ENCODE results near the gene USP44. TPM values are rescaled to one million over a fixed set of nuclear protein-coding genes. Genes with fewer than 3 reads are reported as not detected.

USP44 gene
- total RNA-seq, 2 donors from 2014 or later = 17.5 to 30.8 TPM

DNA sequence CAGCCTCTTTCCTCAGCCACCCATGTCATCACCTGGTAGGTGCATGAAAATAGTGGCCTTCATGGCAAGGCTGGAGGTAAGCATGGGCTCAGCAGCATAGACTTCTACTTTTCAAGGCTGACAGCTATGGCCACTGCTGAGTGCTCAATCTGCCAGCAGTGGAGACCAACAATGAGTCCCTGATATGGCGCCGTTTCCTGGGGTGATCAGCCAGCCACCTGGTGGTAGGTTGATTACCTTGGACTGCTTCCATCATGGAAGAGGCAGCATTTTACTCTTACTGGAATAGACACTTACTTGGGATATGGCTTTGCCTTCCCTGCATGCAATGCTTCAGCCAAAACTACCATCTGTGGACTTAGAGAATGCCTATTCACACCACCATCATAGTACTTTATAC lies 39.5 kb upstream of the USP44 start:
- Histone ChIP-seq H3K4me3 (ENCODE audit: low read length) (no peak overlapping the region), H3K36me3 (ENCODE audit: control insufficient read depth, insufficient read depth, low read length) (no peaks in the 10 kb centered on the region), H3K4me1 (ENCODE audit: control insufficient read depth, insufficient read depth, low read length) (no peaks in the 10 kb centered on the region), H3K9ac (ENCODE audit: extremely low read depth, low read length, poor library complexity, severe bottlenecking) (no peak overlapping the region), H3K9me3 (ENCODE audit: control insufficient read depth, low read length) (no peaks in the 10 kb centered on the region), H3K27ac (ENCODE audit: low read depth, low read length) (no peak overlapping the region), H3K27me3 (ENCODE audit: control insufficient read depth, insufficient read depth, low read length, poor library complexity, severe bottlenecking) (no peaks in the 10 kb centered on the region)
- H3K4me3 Mint-ChIP-seq = no peak overlapping the region
- TF ChIP-seq, protein P1, sequence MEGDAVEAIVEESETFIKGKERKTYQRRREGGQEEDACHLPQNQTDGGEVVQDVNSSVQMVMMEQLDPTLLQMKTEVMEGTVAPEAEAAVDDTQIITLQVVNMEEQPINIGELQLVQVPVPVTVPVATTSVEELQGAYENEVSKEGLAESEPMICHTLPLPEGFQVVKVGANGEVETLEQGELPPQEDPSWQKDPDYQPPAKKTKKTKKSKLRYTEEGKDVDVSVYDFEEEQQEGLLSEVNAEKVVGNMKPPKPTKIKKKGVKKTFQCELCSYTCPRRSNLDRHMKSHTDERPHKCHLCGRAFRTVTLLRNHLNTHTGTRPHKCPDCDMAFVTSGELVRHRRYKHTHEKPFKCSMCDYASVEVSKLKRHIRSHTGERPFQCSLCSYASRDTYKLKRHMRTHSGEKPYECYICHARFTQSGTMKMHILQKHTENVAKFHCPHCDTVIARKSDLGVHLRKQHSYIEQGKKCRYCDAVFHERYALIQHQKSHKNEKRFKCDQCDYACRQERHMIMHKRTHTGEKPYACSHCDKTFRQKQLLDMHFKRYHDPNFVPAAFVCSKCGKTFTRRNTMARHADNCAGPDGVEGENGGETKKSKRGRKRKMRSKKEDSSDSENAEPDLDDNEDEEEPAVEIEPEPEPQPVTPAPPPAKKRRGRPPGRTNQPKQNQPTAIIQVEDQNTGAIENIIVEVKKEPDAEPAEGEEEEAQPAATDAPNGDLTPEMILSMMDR (conservative IDR thresholded peaks at IDR 0.05) = peak; percentile 50
- peaks cover 2% of the 10 kb centered on the region for H3K4me1 Mint-ChIP-seq
- DNase-seq = no peak
- no peak overlapping the region for H3K27ac Mint-ChIP-seq
- 82 to 92% methylated on average over 2 of the region's 2 CpGs for WGBS, 2 experiments (ENCODE audit: insufficient coverage in 1 of 2, insufficient read length in 1 of 2)
- no peaks in the 10 kb centered on the region for H3K9me3 Mint-ChIP-seq
- H3K36me3 Mint-ChIP-seq (ENCODE audit: low read depth) = no peaks in the 10 kb centered on the region
- peaks cover 2% of the 10 kb centered on the region for H3K27me3 Mint-ChIP-seq (ENCODE audit: insufficient read depth)

- 83 to 96% methylated on average over 2 of the region's 2 CpGs for WGBS, 2 experiments (ENCODE audit: insufficient coverage in 1 of 2, insufficient read length in 1 of 2)
- peak; percentile 60 for DNase-seq
- TF ChIP-seq, protein P1 (conservative IDR thresholded peaks at IDR 0.05) = peak; percentile 39
- H3K9ac ChIP-seq (ENCODE audit: extremely low read depth, low read length, poor library complexity, severe bottlenecking) = no peak overlapping the region
- no peaks in the 10 kb centered on the region for H3K4me1 ChIP-seq (ENCODE audit: control insufficient read depth, insufficient read depth, low read length)
- Mint-ChIP-seq H3K27ac (peak overlapping the region; percentile 30), H3K4me3 (no peak overlapping the region), H3K4me1 (peaks cover 2% of the 10 kb centered on the region), H3K36me3 (ENCODE audit: low read depth) (no peaks in the 10 kb centered on the region), H3K27me3 (ENCODE audit: insufficient read depth) (no peaks in the 10 kb centered on the region), H3K9me3 (no peaks in the 10 kb centered on the region)
- no peaks in the 10 kb centered on the region for H3K9me3 ChIP-seq (ENCODE audit: control insufficient read depth, low read length)
- no peaks in the 10 kb centered on the region for H3K27me3 ChIP-seq (ENCODE audit: control insufficient read depth, insufficient read depth, low read length, poor library complexity, severe bottlenecking)
- H3K4me3 ChIP-seq (ENCODE audit: low read length) = no peak overlapping the region
- no peaks in the 10 kb centered on the region for H3K36me3 ChIP-seq (ENCODE audit: control insufficient read depth, insufficient read depth, low read length)
- H3K27ac ChIP-seq (ENCODE audit: low read depth, low read length) = no peak overlapping the region
These were observed 32.7 kb upstream of the USP44 start for GRCh38 chr12:95583933-95584332.

DNA sequence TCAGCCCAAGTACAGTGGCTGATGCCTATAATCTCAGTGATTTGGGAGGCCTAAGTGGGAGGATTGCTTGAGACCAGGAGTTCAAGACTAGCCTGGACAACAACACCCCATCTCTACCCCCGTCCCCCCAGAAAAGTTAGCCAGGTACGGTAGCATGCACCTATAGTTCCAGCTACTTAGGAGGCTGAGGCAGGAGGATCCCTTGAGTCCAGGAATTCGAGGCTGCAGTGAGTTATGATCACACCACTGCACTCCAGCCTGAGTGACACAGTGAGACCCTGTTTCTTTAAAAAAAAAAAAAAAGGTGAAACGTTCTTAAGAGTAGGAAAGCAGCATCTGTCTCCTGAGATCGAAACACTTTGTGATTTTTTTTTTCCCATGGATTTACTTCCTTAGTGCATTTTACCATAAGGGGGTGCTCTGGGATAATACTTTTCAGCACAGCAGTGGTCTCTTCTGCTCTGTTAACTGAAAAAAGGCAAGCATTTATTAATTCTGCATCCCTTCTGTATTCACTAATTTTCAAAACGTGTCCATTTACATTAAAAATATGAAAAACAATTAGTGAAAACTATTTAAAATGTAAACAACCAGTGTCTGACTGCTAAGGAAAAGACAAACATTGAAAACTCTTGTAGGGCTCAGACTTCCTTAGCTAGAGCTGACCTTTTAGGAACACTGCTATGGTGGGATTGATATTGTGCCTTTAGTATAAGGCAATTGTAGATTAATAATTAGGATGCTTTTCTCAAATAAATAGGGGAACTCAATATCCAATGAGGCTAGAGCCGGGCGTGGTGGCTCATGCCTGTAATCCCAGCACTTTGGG lies 31.2 kb upstream of the USP44 start:
- Histone ChIP-seq H3K27me3 (ENCODE audit: control insufficient read depth, insufficient read depth, low read length, poor library complexity, severe bottlenecking) (no peaks in the 10 kb centered on the region), H3K9ac (ENCODE audit: extremely low read depth, low read length, poor library complexity, severe bottlenecking) (no peak overlapping the region), H3K4me1 (ENCODE audit: control insufficient read depth, insufficient read depth, low read length) (no peaks in the 10 kb centered on the region), H3K36me3 (ENCODE audit: control insufficient read depth, insufficient read depth, low read length) (no peaks in the 10 kb centered on the region), H3K4me3 (ENCODE audit: low read length) (no peak overlapping the region), H3K9me3 (ENCODE audit: control insufficient read depth, low read length) (no peaks in the 10 kb centered on the region), H3K27ac (ENCODE audit: low read depth, low read length) (no peak overlapping the region)
- Mint-ChIP-seq H3K9me3 (no peaks in the 10 kb centered on the region), H3K27ac (no peak overlapping the region), H3K4me3 (no peak overlapping the region), H3K27me3 (ENCODE audit: insufficient read depth) (peaks cover 3% of the 10 kb centered on the region), H3K4me1 (peaks cover 2% of the 10 kb centered on the region), H3K36me3 (ENCODE audit: low read depth) (no peaks in the 10 kb centered on the region)
- WGBS, 2 experiments (ENCODE audit: insufficient coverage in 1 of 2, insufficient read length in 1 of 2) = 58 to 74% methylated on average over 5 to 7 of the region's 8 CpGs
- DNase-seq = no peak
- TF ChIP-seq, protein P1 (conservative IDR thresholded peaks at IDR 0.05) = peak; percentile 70
